HG03108 (cell line): ENCODE measurements around the gene CYTH1.

Source experiments
- ATAC-seq: cut with Tn5 transposase; IDR thresholded peaks from one replicate; pipeline ENCODE4 v1.9.1; 2021; ENCODE audit warnings: moderate library complexity; ENCODE audit not compliant: unreplicated experiment

CYTH1 gene

DNA sequence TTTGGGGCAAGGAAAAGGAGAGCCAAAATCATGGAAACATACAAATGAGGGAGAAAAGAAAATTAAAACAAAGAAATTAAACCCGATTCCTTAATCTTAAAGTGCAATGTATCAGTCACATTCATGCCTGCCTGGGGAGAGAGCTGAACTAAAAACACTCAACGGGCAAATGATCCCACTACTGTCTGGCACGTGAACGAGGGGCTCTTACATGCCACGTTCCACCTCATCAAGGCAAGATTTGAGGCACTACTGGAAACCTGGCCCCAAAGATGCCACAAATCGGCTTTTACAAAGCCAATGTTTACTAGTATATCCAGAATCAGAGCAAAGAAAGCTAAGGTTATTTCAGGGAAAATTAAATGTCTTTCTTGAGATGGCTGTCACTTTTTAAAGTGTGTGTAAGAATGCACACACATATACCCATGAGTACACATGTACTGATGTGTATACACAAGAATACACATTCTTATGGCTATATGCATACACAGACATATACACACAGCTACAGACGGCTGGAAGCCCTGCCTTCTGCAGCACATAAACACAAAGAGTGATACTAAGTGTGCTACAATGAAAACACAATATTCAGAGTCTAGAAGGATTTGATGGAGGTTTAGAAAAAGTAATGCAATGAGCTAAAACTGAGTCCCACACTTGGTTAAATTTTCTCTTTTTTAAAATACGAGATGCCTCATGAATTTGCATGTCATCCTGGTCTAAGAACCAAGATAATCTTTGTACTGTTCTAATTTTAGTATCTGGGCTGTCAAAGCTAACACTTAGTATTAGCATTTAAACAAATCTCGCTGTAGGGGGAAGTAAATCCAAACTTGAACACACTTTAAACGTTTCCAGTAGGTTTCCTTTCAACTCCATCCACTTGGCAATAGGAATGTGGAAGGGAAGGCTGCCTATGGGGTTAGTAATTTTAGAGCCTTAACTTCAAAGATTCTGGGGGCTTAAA, 85.8 kb downstream of the CYTH1 start:
- ATAC-seq = no peak

- no peak for ATAC-seq
These were observed 87.1 kb downstream of the CYTH1 start for GRCh38 chr17:78694805-78695531.

- ATAC-seq = no peak
These were observed 88.6 kb downstream of the CYTH1 start for GRCh38 chr17:78693346-78694083.

GRCh38 chr17:78692460-78693010, 89.5 kb downstream of the CYTH1 start:
- ATAC-seq = no peak

- no peak for ATAC-seq
These were observed 93.0 kb downstream of the CYTH1 start for GRCh38 chr17:78689029-78689428.

DNA sequence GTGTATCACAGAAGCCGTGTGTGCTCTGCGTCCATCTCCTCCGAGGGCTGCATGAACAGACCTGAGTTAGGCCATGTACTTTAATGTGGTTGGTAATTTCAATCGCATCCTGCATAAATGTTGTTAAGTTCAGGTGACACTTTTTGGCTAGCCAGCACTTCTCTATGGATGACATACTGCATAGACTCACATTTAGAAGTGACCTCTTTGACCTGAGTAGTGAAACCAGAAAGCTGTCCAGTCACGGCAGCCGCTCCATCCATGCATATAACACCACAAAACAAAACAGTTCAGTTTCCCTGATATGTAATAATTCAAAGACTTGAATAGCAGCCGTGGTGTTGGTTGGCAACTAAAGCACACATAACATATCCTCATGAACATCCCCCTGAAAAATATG, 94.1 kb downstream of the CYTH1 start:
- no peak for ATAC-seq

DNA sequence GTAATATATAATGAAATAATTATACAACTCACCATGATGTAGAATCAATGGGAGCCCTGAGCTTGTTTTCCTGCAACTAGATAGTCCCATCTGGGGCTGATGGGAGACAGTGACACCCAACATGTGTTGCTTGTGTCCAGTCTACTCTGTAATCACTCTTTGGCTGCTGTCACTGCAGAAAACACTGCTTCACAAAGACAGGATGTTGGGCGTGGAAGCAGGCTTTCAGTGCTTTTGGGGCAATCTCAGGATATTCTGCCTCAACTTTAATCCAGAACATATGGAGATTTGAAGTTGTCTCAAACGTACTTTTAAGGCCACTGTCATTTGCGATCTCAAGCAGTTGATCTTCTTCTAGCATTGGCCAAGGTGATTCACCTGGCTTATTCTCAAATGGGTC, 94.9 kb downstream of the CYTH1 start:
- ATAC-seq = no peak

GRCh38 chr17:78684026-78684425, 98.0 kb downstream of the CYTH1 start:
- ATAC-seq = no peak

- no peak for ATAC-seq
These were observed 98.6 kb downstream of the CYTH1 start for GRCh38 chr17:78683408-78683961.

DNA sequence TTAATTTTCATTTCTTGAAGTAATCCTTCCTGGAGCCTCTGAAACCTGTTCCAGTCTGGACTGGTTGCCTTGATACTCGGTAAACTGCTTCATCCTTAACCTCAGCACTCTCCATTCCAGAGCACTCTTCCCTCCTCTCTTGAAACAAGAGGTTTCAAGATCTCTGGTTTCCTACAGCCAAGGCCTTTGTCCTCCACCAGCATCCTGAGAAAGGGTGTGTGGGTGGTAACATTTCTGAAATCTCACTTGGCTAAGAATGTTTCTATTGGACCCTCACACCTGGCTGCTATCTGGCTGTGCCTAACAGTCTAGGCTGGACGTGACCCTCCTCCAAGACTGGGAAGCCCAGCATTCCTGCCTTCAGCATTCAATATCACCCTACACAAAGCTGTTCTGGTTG, 99.7 kb downstream of the CYTH1 start:
- ATAC-seq = no peak

DNA sequence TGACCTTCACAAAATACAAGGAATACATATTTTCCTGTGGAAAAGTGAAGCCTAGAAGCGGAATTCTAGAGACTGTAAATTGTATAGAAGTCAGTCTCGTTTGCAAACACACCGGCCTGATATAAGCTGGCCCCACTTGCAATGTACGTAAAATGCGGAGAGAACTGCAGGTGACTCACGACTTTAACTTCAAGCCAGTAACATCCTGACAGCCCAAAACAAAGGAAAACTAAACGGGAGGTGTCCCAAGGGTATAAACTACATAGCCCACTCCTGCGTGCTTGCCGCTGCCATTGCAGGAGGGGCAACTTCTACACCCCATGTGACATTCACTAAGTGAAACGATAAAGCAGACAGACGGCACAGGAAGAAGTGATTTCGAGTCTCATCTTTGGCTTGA, 101.6 kb downstream of the CYTH1 start:
- ATAC-seq = no peak

DNA sequence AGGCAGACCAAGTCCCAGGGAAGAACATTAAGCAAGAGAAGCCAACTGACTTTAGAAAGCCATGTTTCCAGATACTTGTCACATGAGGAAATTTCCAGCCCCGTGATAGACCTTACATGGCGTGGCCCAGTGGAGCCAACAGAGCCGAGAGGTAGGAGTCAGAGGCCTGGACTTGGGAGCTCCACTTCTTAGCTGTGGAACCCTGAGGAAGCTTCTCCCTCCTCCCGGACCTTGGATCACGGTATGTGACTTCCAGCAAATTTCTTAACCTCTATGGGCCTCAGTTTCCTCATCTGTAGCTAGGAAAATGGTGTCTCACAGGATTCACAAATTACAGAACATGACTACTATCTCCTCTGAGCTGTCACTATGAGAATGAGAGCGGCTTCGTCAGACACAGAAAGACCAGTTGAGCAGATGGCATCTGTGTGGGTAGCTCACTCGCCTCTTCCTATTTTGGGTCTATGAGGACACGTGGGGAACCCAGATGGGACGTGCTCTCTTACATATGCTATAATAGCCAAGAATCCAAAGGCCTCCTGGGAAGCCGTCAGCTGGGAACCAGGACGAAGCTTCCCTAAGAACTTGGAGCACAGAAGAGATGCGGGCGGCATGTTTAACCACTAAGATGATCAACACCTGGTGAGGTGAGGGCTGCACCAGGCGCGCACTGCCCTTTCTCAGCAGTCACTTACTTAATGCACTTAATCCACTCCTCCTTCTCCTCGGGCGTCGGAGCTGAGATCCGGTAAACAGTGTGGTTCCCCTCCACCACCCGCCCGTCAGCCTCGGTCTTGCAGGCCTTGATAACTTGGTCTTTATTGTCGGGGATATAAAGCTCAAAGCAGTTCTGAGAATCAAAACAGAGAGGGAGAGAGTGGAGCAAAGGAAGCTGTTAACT, 102.3 kb downstream of the CYTH1 start:
- no peak for ATAC-seq

GRCh38 chr17:78678711-78679110, 103.4 kb downstream of the CYTH1 start:
- ATAC-seq = no peak

DNA sequence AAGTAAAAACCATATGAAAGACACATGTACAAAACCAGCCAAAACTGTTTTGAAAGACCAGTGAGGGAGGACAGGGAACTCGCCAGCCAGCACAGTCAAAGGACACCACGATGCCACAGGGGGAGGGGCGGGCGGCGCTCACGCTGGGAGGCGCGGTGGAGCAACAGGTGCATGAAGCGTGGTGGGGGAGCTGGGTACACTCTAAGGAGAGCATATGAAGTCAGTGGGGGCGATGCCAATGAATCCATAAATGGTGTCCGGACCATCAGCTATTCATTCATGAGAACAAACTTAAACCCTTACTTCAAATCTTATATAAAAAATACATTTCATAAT, 103.9 kb downstream of the CYTH1 start:
- no peak for ATAC-seq

DNA sequence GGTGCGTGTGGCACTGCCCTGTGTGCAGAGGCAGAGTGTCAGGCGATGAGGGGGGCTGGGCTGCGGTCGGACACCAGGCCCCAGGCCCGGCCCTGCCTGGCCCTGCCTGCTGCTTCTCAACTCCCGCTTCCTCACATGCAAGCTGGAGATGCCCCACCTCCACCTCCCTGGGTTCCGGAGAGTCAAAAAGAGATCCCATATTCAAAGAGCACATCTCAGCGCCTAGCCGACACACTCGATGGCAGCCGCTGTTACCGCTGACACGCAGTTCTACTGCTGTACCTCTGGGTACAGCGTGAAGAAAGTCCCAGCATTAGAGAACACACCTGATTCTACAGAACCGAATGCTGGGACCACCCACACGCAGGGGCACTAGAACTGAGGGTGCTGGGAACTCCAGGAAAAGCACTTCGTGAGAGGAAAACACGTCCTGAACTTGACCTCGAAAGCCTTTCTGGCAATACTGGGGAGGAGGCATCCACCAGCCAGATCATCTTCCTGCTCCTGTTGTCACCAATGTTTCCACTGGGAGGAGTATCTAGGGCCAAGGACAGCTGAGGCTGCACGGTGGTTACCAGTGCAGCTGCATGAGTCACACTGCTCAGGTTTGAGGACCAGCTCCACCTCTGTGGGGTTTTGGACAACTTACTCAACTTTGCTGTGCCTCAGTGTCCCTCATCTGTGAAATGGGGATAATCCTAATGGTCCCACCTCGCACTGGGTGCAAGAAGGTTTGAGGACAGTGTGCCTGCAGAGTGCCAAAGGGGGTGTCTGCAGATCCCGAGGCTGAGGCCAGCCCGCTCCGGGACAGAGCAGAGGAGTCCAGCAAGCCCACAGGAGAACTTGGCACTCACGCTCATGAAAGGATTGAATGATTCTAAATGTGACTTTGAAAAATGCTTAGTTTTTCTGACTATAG, 104.5 kb downstream of the CYTH1 start:
- no peak for ATAC-seq

- ATAC-seq = no peak
These were observed 105.4 kb downstream of the CYTH1 start for GRCh38 chr17:78676412-78677302.

- no peak for ATAC-seq
These were observed 106.2 kb downstream of the CYTH1 start for GRCh38 chr17:78675836-78676235.

DNA sequence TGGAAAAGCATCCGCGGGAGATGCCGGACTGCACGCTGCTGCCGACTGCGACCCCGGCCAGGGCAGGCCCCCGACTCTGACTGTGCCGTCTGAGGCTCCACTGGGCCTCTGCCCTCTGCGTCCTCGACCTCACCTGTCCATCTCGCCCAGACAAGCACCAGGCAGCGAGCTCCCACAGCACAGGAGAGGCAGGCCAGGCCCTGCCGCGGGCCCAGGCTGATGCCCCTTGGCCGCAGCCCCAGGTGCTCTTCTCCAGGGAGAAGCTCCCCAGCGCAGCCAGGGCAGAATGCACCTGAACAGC, 106.8 kb downstream of the CYTH1 start:
- no peak for ATAC-seq
